IMR-90 (cell line): ENCODE data around the gene ILDR2. TPM values are rescaled to one million over a fixed set of nuclear protein-coding genes. Genes with fewer than 3 reads are reported as not detected.

Source experiments
- ATAC-seq: fragments of 200-7000 bp; cut with Tn5 transposase; 2 replicates; pipeline ENCODE4 v1.9.1; 2020; ENCODE audit warnings: low read depth, mild to moderate bottlenecking, moderate library complexity
- BruUV-seq: library from RNA; stranded (reverse); fragments of 400-500 nt; replicated peaks from 2 replicates; lab custom pipeline; 2021; lab: Mats Ljungman, UMichigan
- CTCF ChIA-PET: fragments of 300-600 bp; formaldehyde crosslinking; extraction: SDS; loops from one replicate; lab custom pipeline; 2021; ENCODE audit warnings: antibody characterized with exemption; lab: Yijun Ruan, JAX
- POLR2A ChIA-PET: fragments of 300-600 bp; sonication (Branson Sonifier 250); formaldehyde crosslinking; loops from one replicate; lab custom pipeline; 2022; ENCODE audit warnings: antibody characterized with exemption; ENCODE audit not compliant: unreplicated experiment; lab: Charles Lee
- DNase-seq: peaks from one replicate; pipeline ENCODE4 v3.0.0; 2013
- H2AFZ ChIP-seq: replicated peaks from 2 replicates; pipeline ENCODE3; 2013; ENCODE audit warnings: low read length, mild to moderate bottlenecking; ENCODE audit not compliant: poor library complexity
- H2AK5ac ChIP-seq: 2 replicates; pipeline ENCODE4 v1.6.1; 2013; ENCODE audit warnings: low read depth, low read length, inconsistent platforms
- H2AK9ac ChIP-seq: replicated peaks from 2 replicates; pipeline ENCODE3; 2013; ENCODE audit warnings: mild to moderate bottlenecking, low read depth, low read length, moderate library complexity; ENCODE audit not compliant: poor library complexity
- H2BK120ac ChIP-seq: 2 replicates; pipeline ENCODE4 v1.6.1; 2013; ENCODE audit warnings: low read depth, low read length, inconsistent platforms
- H2BK15ac ChIP-seq: 3 replicates; pipeline ENCODE4 v1.6.1; 2013; ENCODE audit warnings: low read depth, low read length, inconsistent platforms
- H2BK20ac ChIP-seq: 2 replicates; pipeline ENCODE4 v1.6.1; 2013; ENCODE audit warnings: low read depth, mild to moderate bottlenecking, inconsistent platforms, low read length, moderate library complexity
- H2BK5ac ChIP-seq: 2 replicates; pipeline ENCODE4 v1.6.1; 2013; ENCODE audit warnings: mild to moderate bottlenecking, low read depth, low read length, inconsistent platforms; ENCODE audit not compliant: poor library complexity, severe bottlenecking
- H3K14ac ChIP-seq: replicated peaks from 2 replicates; pipeline ENCODE4 v1.6.1; 2013; ENCODE audit warnings: low read depth, low read length, inconsistent platforms
- H3K18ac ChIP-seq: 2 replicates; pipeline ENCODE4 v1.6.1; 2013; ENCODE audit warnings: low read depth, low read length, control low read depth
- H3K23ac ChIP-seq: 2 replicates; pipeline ENCODE4 v1.6.1; 2013; ENCODE audit warnings: low read depth, low read length, inconsistent platforms
- H3K27ac ChIP-seq: 2 replicates; pipeline ENCODE4 v1.5.1; 2013; ENCODE audit warnings: mild to moderate bottlenecking, control low read depth, low read length; ENCODE audit not compliant: insufficient read depth
- H3K27me3 ChIP-seq: 2 replicates; pipeline ENCODE4 v1.6.1; 2013; ENCODE audit warnings: low read length; ENCODE audit not compliant: control insufficient read depth, insufficient read depth
- H3K36me3 ChIP-seq: 2 replicates; pipeline ENCODE4 v1.6.1; 2013; ENCODE audit warnings: low read length, mixed read lengths; ENCODE audit not compliant: control insufficient read depth, insufficient read depth
- H3K4ac ChIP-seq: 2 replicates; pipeline ENCODE4 v1.6.1; 2013; ENCODE audit warnings: low read depth, low read length, inconsistent platforms
- H3K4me1 ChIP-seq: 2 replicates; pipeline ENCODE4 v1.6.1; 2013; ENCODE audit warnings: low read length, mixed read lengths; ENCODE audit not compliant: control insufficient read depth, insufficient read depth
- H3K4me2 ChIP-seq: 2 replicates; pipeline ENCODE4 v1.6.1; 2013; ENCODE audit warnings: low read depth, mild to moderate bottlenecking, control low read depth, low read length, moderate library complexity
- H3K4me3 ChIP-seq: 2 replicates; pipeline ENCODE4 v1.5.1; 2013; ENCODE audit warnings: low read depth, mild to moderate bottlenecking, control low read depth, low read length, moderate library complexity; ENCODE audit not compliant: insufficient read depth
- H3K56ac ChIP-seq: 2 replicates; pipeline ENCODE4 v1.6.1; 2013; ENCODE audit warnings: low read length, inconsistent platforms; ENCODE audit not compliant: insufficient read depth; ENCODE audit errors: extremely low read depth
- H3K79me1 ChIP-seq, 2 experiments: 2 replicates each; pipeline ENCODE4 v1.6.1; 2013; ENCODE audit warnings: low read length in 2 of 2, inconsistent platforms in 1 of 2, low read depth in 1 of 2
- H3K9ac ChIP-seq: 2 replicates; pipeline ENCODE4 v1.6.1; 2013; ENCODE audit warnings: low read depth, low read length, control low read depth
- H3K9me1 ChIP-seq: 2 replicates; pipeline ENCODE4 v1.6.1; 2013; ENCODE audit warnings: low read length, inconsistent platforms; ENCODE audit not compliant: insufficient read depth
- H3K9me3 ChIP-seq: 2 replicates; pipeline ENCODE4 v1.6.1; 2013; ENCODE audit warnings: low read length; ENCODE audit not compliant: control insufficient read depth, insufficient read depth
- H4K20me1 ChIP-seq: 2 replicates; pipeline ENCODE4 v1.6.1; 2013; ENCODE audit warnings: low read length, inconsistent platforms; ENCODE audit not compliant: insufficient read depth
- H4K5ac ChIP-seq: 2 replicates; pipeline ENCODE4 v1.6.1; 2013; ENCODE audit warnings: mild to moderate bottlenecking, low read depth, low read length, control low read depth
- H4K8ac ChIP-seq, 2 experiments: 2 replicates each; pipeline ENCODE4 v1.6.1; 2013; ENCODE audit warnings: low read depth in 2 of 2, low read length in 2 of 2, control low read depth in 1 of 2, inconsistent platforms in 1 of 2
- H4K91ac ChIP-seq: 2 replicates; pipeline ENCODE4 v1.6.1; 2013; ENCODE audit warnings: low read depth, low read length, inconsistent platforms; ENCODE audit not compliant: insufficient read depth
- ELK1 ChIP-seq: fragments of 150-350 bp; IDR thresholded peaks from 2 replicates; pipeline ENCODE4 v1.6.1; 2016; ENCODE audit warnings: low read depth, mild to moderate bottlenecking, low read length, moderate library complexity, borderline replicate concordance
- MAFK ChIP-seq: IDR thresholded peaks from 2 replicates; pipeline ENCODE4 v1.6.1; 2012; ENCODE audit warnings: low read depth, low read length, improper control_type of control experiment
- NFE2L2 ChIP-seq: fragments of 150-350 bp; IDR thresholded peaks from 2 replicates; pipeline ENCODE4 v1.6.1; 2016; ENCODE audit warnings: low read depth, mild to moderate bottlenecking, low read length
- POLR2A ChIP-seq: IDR thresholded peaks from 2 replicates; pipeline ENCODE4 v1.6.1; 2012; ENCODE audit warnings: mild to moderate bottlenecking, low read depth, low read length
- RAD21 ChIP-seq: IDR thresholded peaks from 2 replicates; pipeline ENCODE4 v1.6.1; 2012; ENCODE audit warnings: low read length, improper control_type of control experiment
- RCOR1 ChIP-seq: IDR thresholded peaks from 2 replicates; pipeline ENCODE4 v1.6.1; 2012; ENCODE audit warnings: mild to moderate bottlenecking, low read length, improper control_type of control experiment; ENCODE audit not compliant: insufficient replicate concordance
- RFX5 ChIP-seq: IDR thresholded peaks from 2 replicates; pipeline ENCODE4 v1.8.0; 2012; ENCODE audit warnings: low read depth, mild to moderate bottlenecking, low read length, moderate library complexity
- WGBS, 2 experiments: methylation state at CpG; one replicate each; pipeline versions ENCODE4 v1.1.5 to v1.1.7; 2013; ENCODE audit warnings: missing lambda C conversion rate in 2 of 2; ENCODE audit not compliant: insufficient read length in 1 of 2; ENCODE audit errors: extremely low coverage in 2 of 2; 5-methylcytosine and 5-hydroxymethylcytosine counted together
- dilution Hi-C: fragments of 300-500 bp; cut with HindIII; formaldehyde crosslinking; loops from one replicate; pipeline ENCODE4 v1.14.3; 2018; ENCODE audit warnings: low sequenced_read_pairs; ENCODE audit not compliant: unreplicated experiment
- in situ Hi-C: fragments of 300-500 bp; cut with MboI; formaldehyde crosslinking; loops from 3 replicates; pipeline ENCODE4 v1.14.3; 2019; ENCODE audit warnings: low sequenced_read_pairs, inconsistent platforms, mixed read lengths
- intact Hi-C: fragments of 100-400 bp; cut with micrococcal nuclease; formaldehyde crosslinking; loops from 2 replicates; pipeline ENCODE4 v1.10.0; 2022
- polyA plus RNA-seq, 3 experiments: library from polyadenylated mRNA; depleted of rRNA; stranded (reverse); fragments of >200 nt; gene quantifications; 2 replicates each; pipeline ENCODE4 v1.2.3, GENCODE V29; 2012; ENCODE audit warnings: low replicate concordance in 1 of 3
- total RNA-seq: library from RNA; depleted of rRNA; stranded (reverse); fragments of >200 nt; gene quantifications from 2 replicates; pipeline ENCODE4 v1.2.3, GENCODE V29; 2012

ILDR2 gene
- total and polyA plus RNA-seq, 2 of the 4 experiments (the other 2 are of a cell fraction), result under 0.01 TPM; not detected in 1

- Histone ChIP-seq H2AFZ (no peak overlapping the region), H3K4me3 (no peak overlapping the region), H4K5ac (no peak overlapping the region), H3K4me2 (no peak overlapping the region), H3K9me3 (no peaks in the 10 kb centered on the region), H3K27ac (no peak overlapping the region), H3K18ac (no peak overlapping the region), H3K79me1 (no peaks in the 10 kb centered on the region), H3K9ac (no peak overlapping the region), H3K14ac (no peak overlapping the region), H2AK5ac (no peak overlapping the region), H2BK15ac (no peak overlapping the region), H4K8ac (no peak overlapping the region), H3K27me3 (peaks cover 53% of the 10 kb centered on the region), H3K56ac (no peak overlapping the region), H4K20me1 (no peaks in the 10 kb centered on the region), H2BK120ac (no peak overlapping the region), H3K9me1 (no peaks in the 10 kb centered on the region; the same call in 1 of the 2 replicates), H3K4me1 (no peaks in the 10 kb centered on the region), H3K36me3 (no peaks in the 10 kb centered on the region), H3K4ac (no peak overlapping the region), H4K91ac (no peak overlapping the region), H3K23ac (no peak overlapping the region), H2AK9ac (no peak overlapping the region), H2BK20ac (no peak overlapping the region), H2BK5ac (no peak overlapping the region)
- intact Hi-C loops, result no loop called here
- TF ChIP-seq MAFK (no peak), POLR2A (no peak), RAD21 (no peak), RCOR1 (no peak), ELK1 (no peak), RFX5 (no peak), NFE2L2 (no peak)
- no TSS peak for BruUV-seq
- in situ Hi-C loops, result loop anchor here (10.0 kb wide), 1 partner anchor 136 kb away; no protein-coding TSS in a partner anchor
- DNase-seq, result no peak
- dilution Hi-C loops, result no loop called here
- no peak for ATAC-seq
- 33% methylated on average over 1 of the region's 6 CpGs; no CpG with 5 or more reads in 1 of the 2 experiments for WGBS, 2 experiments
- ChIA-PET POLR2A (no interaction called here), CTCF (interaction anchor here (1.3 kb wide), 1 partner anchor 8 kb away, joined by 8 read pairs; no protein-coding TSS in a partner anchor)
Observed at GRCh38 chr1:166918088-166918955, 57.0 kb downstream of the ILDR2 start.
